Liver (tissue), 3 donors: Measurements from ENCODE around the gene RAPGEF4.

Experiments
- ATF3 ChIP-seq: IDR thresholded peaks from 2 replicates; pipeline ENCODE4 v1.6.1; 2016; ENCODE audit warnings: antibody characterized with exemption
- JUND ChIP-seq, 2 donors: IDR thresholded peaks; 2 replicates each; pipeline ENCODE4 v1.6.1; 2016; ENCODE audit warnings: antibody characterized with exemption in 2 of 2
- NR2F2 ChIP-seq: IDR thresholded peaks from 2 replicates; pipeline ENCODE4 v1.6.1; 2016; ENCODE audit warnings: antibody characterized with exemption
- RAD21 ChIP-seq, 2 donors: IDR thresholded peaks; 2 replicates each; pipeline ENCODE4 v1.6.1; 2016; ENCODE audit warnings: antibody characterized with exemption in 2 of 2, mild to moderate bottlenecking in 2 of 2
- TAF1 ChIP-seq: conservative IDR thresholded peaks from 2 replicates; pipeline ENCODE4 v1.6.1; 2016; ENCODE audit warnings: antibody characterized with exemption, mild to moderate bottlenecking
- YY1 ChIP-seq: IDR thresholded peaks from 2 replicates; pipeline ENCODE4 v1.6.1; 2016; ENCODE audit warnings: antibody characterized with exemption, mild to moderate bottlenecking
- TF ChIP-seq, protein P1 (sequence below): fragments of 150-350 bp; IDR thresholded peaks from 2 replicates; pipeline ENCODE4 v1.5.1; 2017; ENCODE audit warnings: improper control_type of control experiment, low read depth, low read length; ENCODE audit not compliant: missing input control
- TF ChIP-seq, protein P2 (sequence below): IDR thresholded peaks from 2 replicates; pipeline ENCODE4 v1.6.1; 2016; ENCODE audit warnings: antibody characterized with exemption, mild to moderate bottlenecking
- donor health status: healthy.
- donor health status: healthy.

- TF ChIP-seq JUND (IDR thresholded peaks at IDR 0.05) (no peak), NR2F2 (no peak), TAF1 (no peak), ATF3 (no peak), RAD21 (IDR thresholded peaks at IDR 0.05) (no peak), YY1 (no peak)
- TF ChIP-seq, protein P1, sequence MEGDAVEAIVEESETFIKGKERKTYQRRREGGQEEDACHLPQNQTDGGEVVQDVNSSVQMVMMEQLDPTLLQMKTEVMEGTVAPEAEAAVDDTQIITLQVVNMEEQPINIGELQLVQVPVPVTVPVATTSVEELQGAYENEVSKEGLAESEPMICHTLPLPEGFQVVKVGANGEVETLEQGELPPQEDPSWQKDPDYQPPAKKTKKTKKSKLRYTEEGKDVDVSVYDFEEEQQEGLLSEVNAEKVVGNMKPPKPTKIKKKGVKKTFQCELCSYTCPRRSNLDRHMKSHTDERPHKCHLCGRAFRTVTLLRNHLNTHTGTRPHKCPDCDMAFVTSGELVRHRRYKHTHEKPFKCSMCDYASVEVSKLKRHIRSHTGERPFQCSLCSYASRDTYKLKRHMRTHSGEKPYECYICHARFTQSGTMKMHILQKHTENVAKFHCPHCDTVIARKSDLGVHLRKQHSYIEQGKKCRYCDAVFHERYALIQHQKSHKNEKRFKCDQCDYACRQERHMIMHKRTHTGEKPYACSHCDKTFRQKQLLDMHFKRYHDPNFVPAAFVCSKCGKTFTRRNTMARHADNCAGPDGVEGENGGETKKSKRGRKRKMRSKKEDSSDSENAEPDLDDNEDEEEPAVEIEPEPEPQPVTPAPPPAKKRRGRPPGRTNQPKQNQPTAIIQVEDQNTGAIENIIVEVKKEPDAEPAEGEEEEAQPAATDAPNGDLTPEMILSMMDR = no peak
- TF ChIP-seq, protein P2, sequence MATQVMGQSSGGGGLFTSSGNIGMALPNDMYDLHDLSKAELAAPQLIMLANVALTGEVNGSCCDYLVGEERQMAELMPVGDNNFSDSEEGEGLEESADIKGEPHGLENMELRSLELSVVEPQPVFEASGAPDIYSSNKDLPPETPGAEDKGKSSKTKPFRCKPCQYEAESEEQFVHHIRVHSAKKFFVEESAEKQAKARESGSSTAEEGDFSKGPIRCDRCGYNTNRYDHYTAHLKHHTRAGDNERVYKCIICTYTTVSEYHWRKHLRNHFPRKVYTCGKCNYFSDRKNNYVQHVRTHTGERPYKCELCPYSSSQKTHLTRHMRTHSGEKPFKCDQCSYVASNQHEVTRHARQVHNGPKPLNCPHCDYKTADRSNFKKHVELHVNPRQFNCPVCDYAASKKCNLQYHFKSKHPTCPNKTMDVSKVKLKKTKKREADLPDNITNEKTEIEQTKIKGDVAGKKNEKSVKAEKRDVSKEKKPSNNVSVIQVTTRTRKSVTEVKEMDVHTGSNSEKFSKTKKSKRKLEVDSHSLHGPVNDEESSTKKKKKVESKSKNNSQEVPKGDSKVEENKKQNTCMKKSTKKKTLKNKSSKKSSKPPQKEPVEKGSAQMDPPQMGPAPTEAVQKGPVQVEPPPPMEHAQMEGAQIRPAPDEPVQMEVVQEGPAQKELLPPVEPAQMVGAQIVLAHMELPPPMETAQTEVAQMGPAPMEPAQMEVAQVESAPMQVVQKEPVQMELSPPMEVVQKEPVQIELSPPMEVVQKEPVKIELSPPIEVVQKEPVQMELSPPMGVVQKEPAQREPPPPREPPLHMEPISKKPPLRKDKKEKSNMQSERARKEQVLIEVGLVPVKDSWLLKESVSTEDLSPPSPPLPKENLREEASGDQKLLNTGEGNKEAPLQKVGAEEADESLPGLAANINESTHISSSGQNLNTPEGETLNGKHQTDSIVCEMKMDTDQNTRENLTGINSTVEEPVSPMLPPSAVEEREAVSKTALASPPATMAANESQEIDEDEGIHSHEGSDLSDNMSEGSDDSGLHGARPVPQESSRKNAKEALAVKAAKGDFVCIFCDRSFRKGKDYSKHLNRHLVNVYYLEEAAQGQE = no peak
Observed at GRCh38 chr2:173040729-173041128, 305.1 kb downstream of the RAPGEF4 start.
